Adrenal gland (tissue), 5 donors: ENCODE data around the gene SH3GLB2.

Experiments used
- POLR2A ChIP-seq, 2 donors: fragments of 450-650 bp; IDR thresholded peaks; one replicate each; pipeline ENCODE4 v1.6.1; 2017; ENCODE audit warnings: antibody characterized with exemption in 2 of 2, mild to moderate bottlenecking in 2 of 2, moderate library complexity in 1 of 2
- TF ChIP-seq, protein P1 (sequence below), 6 experiments: fragments of 450-650 bp in 4 of 6; fragments of 200-600 bp in 2 of 6; sonication (generic) in 1 of 6; IDR thresholded peaks; 1 replicate in 5 of 6; 2 replicates in 1 of 6; pipeline versions ENCODE4 v1.5.1 to v1.8.0; 2016 to 2021; ENCODE audit warnings: antibody characterized with exemption in 6 of 6, mild to moderate bottlenecking in 2 of 6, moderate library complexity in 1 of 6
- donor health status: DM: no; HTN: no; CAD: no.

DNA sequence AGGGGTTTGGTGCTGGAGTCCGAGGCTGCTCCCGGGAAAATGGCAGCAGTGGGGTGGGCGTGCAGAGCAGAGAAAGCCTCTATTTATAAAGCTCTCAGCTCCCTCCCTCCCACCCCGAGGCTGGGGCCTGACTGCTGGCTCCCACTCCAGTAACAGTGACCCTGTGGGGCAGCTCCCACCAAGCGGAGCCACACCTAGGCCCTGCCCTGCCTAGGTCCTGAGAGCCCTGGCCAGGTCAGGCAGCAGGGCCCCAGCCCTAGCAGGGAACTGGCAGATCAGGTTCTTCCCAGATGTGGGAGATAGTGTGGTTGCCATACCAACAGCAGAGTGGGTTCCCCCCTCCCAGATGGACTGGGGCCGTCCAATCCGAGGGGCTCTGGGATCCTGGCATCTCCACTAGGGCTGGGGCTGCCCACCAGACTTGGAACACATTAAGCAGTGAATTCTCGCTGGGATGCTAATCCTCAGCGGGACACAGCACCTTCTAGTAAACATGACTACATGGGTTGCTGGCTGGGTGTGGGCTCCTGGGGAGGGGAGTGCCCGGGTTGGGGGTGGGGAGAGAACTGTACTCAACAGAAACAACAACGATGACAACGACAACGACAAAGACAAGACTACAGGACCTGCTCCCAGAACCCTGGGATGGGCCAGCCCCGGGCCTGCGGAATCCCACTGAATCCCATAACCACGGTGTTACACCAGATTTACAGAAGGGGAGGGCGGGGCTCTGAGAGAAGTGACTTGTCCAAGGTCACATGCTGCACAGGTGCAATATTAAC is 1.5 kb downstream of the SH3GLB2 start:
- TF ChIP-seq, protein P1, sequence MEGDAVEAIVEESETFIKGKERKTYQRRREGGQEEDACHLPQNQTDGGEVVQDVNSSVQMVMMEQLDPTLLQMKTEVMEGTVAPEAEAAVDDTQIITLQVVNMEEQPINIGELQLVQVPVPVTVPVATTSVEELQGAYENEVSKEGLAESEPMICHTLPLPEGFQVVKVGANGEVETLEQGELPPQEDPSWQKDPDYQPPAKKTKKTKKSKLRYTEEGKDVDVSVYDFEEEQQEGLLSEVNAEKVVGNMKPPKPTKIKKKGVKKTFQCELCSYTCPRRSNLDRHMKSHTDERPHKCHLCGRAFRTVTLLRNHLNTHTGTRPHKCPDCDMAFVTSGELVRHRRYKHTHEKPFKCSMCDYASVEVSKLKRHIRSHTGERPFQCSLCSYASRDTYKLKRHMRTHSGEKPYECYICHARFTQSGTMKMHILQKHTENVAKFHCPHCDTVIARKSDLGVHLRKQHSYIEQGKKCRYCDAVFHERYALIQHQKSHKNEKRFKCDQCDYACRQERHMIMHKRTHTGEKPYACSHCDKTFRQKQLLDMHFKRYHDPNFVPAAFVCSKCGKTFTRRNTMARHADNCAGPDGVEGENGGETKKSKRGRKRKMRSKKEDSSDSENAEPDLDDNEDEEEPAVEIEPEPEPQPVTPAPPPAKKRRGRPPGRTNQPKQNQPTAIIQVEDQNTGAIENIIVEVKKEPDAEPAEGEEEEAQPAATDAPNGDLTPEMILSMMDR (IDR thresholded peaks at IDR 0.05), result no peak
- TF ChIP-seq POLR2A (IDR thresholded peaks at IDR 0.05), result no peak
